ENCODE measurements around the gene FIGN. TPM values are rescaled to one million over a fixed set of nuclear protein-coding genes. Genes with fewer than 3 reads are reported as not detected.

The FIGN gene
- polyA plus RNA-seq, 1 experiment: 2.4 TPM

GRCh38 chr2:163644238-163644637 lies 91.6 kb downstream of the FIGN start:
- H3K4me3 ChIP-seq (ENCODE audit: low read depth, low read length): no peak overlapping the region
- H3K27me3 ChIP-seq (ENCODE audit: control insufficient read depth, insufficient read depth, low read length): no peaks in the 10 kb centered on the region
- DNase-seq (ENCODE audit: low read depth): no peak
- no peaks in the 10 kb centered on the region for H3K36me3 ChIP-seq (ENCODE audit: control insufficient read depth, insufficient read depth, low read length)
- TF ChIP-seq, protein P1, sequence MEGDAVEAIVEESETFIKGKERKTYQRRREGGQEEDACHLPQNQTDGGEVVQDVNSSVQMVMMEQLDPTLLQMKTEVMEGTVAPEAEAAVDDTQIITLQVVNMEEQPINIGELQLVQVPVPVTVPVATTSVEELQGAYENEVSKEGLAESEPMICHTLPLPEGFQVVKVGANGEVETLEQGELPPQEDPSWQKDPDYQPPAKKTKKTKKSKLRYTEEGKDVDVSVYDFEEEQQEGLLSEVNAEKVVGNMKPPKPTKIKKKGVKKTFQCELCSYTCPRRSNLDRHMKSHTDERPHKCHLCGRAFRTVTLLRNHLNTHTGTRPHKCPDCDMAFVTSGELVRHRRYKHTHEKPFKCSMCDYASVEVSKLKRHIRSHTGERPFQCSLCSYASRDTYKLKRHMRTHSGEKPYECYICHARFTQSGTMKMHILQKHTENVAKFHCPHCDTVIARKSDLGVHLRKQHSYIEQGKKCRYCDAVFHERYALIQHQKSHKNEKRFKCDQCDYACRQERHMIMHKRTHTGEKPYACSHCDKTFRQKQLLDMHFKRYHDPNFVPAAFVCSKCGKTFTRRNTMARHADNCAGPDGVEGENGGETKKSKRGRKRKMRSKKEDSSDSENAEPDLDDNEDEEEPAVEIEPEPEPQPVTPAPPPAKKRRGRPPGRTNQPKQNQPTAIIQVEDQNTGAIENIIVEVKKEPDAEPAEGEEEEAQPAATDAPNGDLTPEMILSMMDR (IDR thresholded peaks at IDR 0.05; ENCODE audit: insufficient read depth, low read depth, low read length): no peak
- POLR2A ChIA-PET: no interaction called here
- CTCF ChIA-PET: interaction anchor here (0.6 to 0.8 kb wide), 2 partner anchors 12 to 22 kb away, joined by 3 to 4 read pairs; no protein-coding TSS in a partner anchor

DNA sequence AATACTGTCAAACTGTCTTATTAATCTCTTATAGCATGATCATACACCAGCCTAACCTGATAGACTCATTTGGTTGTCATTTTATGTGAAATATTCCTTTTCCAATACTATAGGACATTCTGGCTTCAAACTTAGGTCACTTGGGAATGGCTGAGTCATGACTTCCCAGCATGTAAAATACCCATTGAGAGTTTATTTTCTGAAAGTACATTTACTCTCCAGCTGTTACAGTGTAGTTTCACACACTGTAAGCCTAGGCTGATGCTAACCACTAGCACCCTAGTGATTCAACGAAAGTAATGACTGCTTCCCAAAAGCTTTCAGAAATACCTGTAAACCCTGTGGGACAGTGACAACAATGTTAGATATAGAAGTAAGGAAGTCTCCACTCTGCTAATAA lies 93.8 kb downstream of the FIGN start:
- Histone ChIP-seq H3K36me3 (ENCODE audit: control insufficient read depth, insufficient read depth, low read length) (no peaks in the 10 kb centered on the region), H3K27me3 (ENCODE audit: control insufficient read depth, insufficient read depth, low read length) (no peaks in the 10 kb centered on the region), H3K4me3 (ENCODE audit: low read depth, low read length) (no peak overlapping the region)
- TF ChIP-seq, protein P1 (IDR thresholded peaks at IDR 0.05; ENCODE audit: insufficient read depth, low read depth, low read length): no peak
- ChIA-PET CTCF (interaction anchor here (0.8 to 0.9 kb wide), 2 partner anchors 11 to 16 kb away, joined by 3 read pairs; no protein-coding TSS in a partner anchor), POLR2A (no interaction called here)
- DNase-seq (ENCODE audit: low read depth): no peak

GRCh38 chr2:163640542-163641193 lies 95.1 kb downstream of the FIGN start:
- CTCF ChIA-PET: interaction anchor here (0.9 to 1.5 kb wide), 2 partner anchors 9 to 17 kb away, joined by 4 read pairs; no protein-coding TSS in a partner anchor
- no peak for DNase-seq (ENCODE audit: low read depth)
- Histone ChIP-seq H3K36me3 (ENCODE audit: control insufficient read depth, insufficient read depth, low read length) (no peaks in the 10 kb centered on the region), H3K27me3 (ENCODE audit: control insufficient read depth, insufficient read depth, low read length) (no peaks in the 10 kb centered on the region), H3K4me3 (ENCODE audit: low read depth, low read length) (no peak overlapping the region)
- POLR2A ChIA-PET: no interaction called here
- TF ChIP-seq, protein P1 (IDR thresholded peaks at IDR 0.05; ENCODE audit: insufficient read depth, low read depth, low read length): no peak

DNA sequence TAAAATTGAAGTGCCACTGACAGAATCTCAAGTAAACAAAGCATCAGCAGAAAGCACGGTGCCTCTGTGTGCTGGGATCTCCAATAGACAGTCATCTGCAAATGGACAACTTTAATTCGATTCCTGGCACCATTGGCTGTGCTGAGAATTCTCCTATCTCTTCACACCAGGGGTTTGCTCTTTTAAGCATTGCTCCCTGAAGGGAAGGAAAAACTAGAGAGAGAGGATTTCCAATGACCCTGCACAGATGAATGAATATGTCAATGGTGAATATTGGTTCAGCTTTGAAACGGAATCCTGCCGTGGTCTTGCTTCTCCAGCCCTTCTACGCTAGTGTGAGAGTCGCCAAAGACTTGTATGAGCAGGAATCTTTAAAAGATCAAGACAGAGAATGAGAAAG lies 97.9 kb downstream of the FIGN start:
- no peak overlapping the region for H3K4me3 ChIP-seq (ENCODE audit: low read depth, low read length)
- TF ChIP-seq, protein P1 (IDR thresholded peaks at IDR 0.05; ENCODE audit: insufficient read depth, low read depth, low read length): no peak
- DNase-seq (ENCODE audit: low read depth): no peak
- CTCF ChIA-PET: no interaction called here
- POLR2A ChIA-PET: no interaction called here
- H3K27me3 ChIP-seq (ENCODE audit: control insufficient read depth, insufficient read depth, low read length): no peaks in the 10 kb centered on the region
- H3K36me3 ChIP-seq (ENCODE audit: control insufficient read depth, insufficient read depth, low read length): no peaks in the 10 kb centered on the region

DNA sequence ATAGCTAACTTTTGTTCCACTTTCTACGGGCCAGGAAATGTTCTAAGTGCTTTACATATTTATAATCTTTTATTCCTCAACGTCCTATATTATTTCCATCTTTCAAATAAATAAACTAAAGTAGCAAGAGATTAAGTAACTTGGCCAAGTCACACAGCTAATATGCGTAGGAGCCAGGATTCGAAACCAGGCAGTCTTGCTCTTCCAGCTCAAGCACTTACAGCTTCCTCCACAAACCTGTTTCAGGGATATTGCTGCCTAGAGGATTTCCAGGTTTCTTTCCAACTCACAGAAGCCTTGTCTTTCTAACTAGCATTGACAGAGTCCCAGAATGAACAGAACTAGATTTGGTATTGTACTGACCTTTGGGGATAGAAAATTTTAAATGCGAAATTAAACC lies 102.5 kb downstream of the FIGN start:
- CTCF ChIA-PET: interaction anchor here (0.8 kb wide), 1 partner anchor 12 kb away, joined by 3 read pairs; no protein-coding TSS in a partner anchor
- Histone ChIP-seq H3K27me3 (ENCODE audit: control insufficient read depth, insufficient read depth, low read length) (no peaks in the 10 kb centered on the region), H3K36me3 (ENCODE audit: control insufficient read depth, insufficient read depth, low read length) (no peaks in the 10 kb centered on the region), H3K4me3 (ENCODE audit: low read depth, low read length) (no peak overlapping the region)
- POLR2A ChIA-PET: no interaction called here
- no peak for DNase-seq (ENCODE audit: low read depth)
- TF ChIP-seq, protein P1 (IDR thresholded peaks at IDR 0.05; ENCODE audit: insufficient read depth, low read depth, low read length): no peak

All from BJ (cell line).